Amniotic stem cell (primary cell): ENCODE results near the gene REG3A.

Experiments used
- DNase-seq: peaks from one replicate; lab custom pipeline; 2025; lab: John Stamatoyannopoulos, UW

Gene REG3A

DNA sequence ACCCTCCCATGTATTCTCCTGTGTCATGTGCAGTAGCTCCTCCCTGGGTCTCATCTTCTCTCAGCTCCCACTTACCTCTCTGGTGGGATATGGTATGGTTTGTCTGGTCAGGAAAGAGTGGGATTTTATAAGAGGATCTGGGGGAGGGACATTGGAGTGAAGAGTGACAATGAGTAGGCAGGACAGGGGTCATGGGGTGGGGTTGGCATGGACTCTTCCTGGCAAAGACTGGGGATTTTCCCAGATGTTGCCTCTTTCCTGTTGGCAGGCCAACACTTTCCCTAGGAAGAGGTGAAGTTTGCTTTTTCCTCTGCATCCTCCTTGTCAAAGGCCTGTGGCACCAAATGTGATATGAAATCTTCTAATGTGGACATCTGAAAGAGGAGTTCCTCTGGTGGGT lies at the start of gene REG3A:
Gene REG3A, minus strand, starts transcription at position 101 of the 400 bp plus-strand sequence. CDS start 348 bp downstream, outside the sequence.
- DNase-seq, result no peak

DNA sequence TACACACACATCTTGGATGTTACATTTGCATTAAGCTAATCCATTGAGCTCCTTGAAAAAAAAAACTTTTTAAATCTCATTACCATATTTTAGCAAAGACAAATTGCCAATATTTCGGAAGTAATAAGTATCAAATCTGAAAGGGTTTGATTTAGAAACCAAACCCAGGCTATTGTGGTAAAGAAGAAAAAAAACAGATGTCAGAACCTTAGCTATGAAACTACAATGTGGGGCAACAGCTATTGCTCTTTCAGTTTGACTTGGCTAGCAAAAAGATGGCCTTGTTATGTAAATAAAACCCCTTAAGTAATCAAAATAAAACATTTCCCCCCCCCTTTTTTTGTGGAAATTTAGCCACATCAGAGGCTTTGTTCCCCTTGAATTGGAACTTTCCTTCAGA lies 41.2 kb upstream of the REG3A start:
- DNase-seq, result no peak

DNA sequence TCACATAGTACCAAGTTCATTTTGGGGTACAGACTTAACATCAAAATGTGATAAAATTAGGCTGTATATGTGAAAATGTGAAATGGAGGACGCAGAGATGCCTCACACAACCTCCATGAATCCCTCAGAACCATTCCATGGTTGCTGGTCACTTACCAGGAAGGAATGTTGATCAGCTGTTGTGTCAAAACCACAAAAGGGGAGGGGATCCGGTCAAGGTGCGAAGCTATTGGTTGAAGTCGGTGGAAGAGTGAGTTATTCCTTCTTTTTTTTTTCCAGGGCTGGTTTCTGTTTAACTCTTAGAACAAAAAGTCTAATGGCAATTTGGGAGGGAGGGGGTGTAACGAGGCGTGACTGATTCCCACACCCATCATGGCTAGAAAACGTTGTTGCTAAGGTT lies 32.3 kb upstream of the REG3A start:
- DNase-seq, result no peak

DNA sequence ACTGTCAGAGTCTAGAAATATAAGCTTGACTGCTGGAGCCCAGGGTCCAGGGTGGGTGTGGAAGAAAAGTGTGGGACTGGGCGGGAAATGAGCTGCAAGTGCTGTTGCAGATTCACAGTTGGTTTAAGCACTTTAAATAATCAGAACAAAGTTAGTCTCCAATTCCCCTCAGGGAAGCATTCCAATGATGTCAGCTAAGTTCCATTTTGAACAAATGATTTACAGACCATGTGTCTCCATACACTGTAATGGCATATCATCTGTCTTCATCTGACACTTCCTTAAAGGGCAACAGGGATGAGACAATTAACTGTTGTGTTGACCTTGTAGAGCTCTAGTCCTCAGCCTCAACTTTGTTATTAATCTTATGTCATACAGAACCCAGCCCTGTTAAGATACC lies 31.5 kb upstream of the REG3A start:
- no peak for DNase-seq

DNA sequence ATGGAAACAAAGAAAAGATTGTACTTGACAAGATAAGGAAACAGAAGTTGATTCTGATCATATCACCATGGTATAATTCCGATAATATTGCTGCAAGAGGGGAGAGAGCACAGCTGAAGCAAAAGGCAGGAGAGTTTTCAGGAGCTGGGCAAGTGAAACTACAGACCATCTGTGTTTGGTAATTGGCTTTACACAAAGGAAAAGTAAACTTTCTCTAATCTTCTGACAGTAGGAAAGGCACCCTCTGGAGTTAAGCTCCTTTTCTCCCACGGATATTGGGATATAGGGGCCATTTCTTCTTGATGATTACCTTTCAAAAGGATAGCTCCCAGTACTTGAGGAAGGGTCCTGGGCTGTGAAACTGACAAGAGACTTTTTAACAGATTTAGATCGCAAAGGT lies 29.9 kb upstream of the REG3A start:
- no peak for DNase-seq

DNA sequence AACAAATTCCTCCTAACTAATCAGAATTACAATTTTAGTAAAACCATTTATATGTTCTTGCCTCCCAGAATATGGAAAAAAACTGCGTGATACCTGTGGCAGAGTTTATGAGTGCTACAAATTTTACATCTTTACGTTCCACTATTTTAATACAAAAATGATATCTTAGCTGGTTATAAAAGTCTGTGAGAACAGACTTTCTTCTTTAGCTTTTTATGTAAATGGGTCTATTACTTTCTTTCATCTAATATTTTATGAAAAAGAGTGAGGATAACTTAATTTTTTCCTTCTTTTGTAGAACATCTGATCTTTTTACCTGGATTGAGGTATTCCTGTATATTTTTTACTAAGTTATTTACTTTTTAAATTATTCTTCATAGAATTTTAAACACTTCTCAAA lies 22.1 kb upstream of the REG3A start:
- no peak for DNase-seq

DNA sequence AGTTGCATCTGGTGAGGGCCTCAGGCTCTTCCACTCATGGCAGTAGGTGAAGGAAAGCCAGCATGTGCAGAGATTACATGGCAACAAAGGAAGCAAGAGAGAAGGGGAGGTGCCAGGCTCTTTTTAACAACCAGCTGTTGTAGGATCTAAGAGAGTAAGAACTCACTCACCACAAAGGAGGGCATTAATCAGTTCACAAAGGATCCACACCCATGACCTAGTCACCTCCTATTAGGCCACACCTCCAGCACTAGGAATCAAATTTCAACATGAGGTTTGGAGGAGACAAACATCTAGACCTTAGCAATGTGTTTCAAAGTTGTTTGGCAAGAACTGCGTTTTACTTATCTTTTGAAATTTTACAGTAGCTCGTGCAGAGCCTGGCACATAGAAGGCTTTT lies 20.5 kb upstream of the REG3A start:
- DNase-seq, result no peak

DNA sequence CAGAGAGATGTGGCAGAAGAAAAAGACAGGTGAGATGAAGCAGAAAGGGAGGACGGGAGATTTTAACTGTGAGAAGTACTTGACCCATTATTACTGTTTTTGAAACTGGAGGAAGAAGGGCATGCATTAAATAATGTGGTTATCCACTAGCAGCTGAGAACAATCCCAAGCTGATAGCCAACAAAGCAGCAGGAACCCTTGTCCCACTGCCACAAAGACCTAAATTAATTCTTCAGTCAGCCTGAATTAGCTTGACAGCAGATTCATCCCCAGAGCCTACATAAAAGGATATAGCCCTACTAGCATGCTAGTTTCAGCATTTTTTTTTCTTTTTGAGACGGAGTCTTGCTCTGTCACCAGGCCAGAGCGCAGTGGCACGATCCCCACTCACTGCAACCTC lies 19.5 kb upstream of the REG3A start:
- no peak for DNase-seq

DNA sequence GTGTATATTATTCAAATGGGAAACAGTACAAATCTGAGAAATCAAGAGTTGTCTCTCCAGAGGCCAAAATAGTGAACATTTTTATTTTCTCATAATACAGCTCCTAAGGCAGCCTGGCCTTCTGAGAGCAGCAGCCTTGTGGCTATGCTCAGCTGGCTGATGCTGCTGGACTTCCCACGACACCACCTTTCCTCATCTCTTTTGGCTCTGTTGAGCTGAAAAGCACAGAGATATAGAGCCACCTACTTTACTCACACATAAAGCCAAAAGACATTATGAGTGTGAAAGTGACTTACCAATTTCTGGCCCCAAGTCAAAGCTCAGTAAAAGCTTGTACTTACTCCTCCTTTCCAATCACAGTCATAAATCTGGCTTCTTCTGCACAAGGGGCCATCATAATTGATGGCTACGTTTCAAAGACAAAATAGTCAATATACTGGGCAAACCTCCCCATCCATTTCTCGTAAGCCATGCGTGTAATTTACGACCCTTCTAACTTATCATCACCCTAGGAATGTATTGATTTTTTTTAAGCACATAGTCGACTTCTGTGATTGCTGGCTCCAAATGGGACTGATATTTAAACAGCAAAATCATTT lies 18.6 kb upstream of the REG3A start:
- no peak for DNase-seq

DNA sequence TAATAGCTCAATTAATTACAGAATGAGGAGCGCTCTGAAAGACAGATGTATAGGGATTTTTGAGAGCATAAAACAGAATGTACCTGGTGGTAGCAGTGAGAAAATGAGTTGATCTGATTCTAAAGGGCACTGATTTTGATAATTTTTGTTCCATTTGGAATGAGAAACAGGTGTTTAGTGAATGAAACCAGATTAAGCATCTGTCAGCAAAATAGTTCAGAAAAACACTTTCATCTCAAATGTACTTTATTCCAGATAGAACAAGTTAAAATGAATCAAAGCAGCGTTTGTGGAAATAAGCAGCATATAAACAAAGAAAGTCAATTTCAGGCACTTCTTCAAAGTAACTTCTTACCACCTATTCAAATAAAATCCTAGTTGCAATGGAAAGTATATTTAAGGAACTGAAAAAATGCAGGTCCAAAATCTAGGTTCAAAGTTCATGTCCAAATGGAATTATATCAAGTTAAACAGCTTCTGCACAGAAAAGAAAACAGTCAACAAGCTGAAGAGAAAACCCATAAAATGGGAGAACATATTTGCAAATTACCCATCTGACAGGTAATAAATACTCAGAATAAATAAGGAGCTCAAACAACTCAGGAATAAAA lies 11.9 kb upstream of the REG3A start:
- no peak for DNase-seq

DNA sequence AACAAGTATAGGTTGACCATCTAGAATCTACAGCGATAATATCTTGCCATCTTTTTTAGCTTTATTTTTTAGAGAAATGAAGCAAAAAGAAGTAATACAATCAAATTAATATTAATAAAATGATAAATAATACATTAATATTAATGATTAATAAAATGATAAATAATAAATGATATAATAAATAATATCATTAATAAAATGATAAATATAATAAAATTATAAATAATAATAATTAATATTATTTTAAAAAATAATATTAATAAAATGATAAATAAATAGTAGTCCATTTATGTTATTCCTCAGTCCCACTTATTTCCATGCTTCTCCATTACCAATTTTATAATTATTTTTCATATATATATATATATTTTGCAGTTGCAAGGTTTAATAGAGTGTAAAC lies 3.2 kb upstream of the REG3A start:
- DNase-seq, result no peak

DNA sequence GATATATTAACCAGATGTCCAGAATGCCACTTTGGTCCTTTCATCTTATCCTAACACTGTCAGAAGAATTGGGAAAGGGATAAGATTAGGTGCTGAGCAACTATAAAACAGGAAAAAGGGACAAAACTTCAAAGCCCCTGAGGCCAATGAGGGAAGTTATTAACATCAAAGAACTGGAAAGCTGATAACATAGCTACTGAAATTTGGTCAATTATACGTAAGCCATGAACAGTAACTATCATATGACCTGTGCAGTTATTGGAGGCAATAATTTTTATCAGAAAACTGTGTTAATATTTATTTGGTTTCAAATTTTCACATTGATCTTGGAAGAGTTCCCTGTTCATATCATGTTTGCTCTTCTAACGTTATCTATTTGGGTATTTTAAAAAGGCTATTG lies 2.6 kb upstream of the REG3A start:
- no peak for DNase-seq

DNA sequence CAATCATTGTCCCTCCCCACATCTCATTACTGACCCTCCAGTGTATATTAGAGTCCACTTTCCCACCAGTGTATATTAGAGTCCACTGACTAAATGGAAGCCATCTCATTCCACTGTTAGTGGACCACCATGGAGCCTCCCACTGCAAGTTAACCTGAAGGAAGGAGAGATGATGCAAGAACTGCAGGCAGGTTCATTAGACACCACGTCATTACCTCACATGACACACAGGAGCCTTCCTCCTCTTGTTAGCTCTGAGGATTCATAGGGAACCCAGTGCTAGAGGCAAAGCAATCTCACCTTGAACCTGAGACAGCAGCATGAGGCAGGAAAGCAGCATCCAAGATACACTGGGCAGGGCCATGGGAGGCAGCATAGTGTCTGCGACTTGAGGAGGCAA lies 523 bp downstream of the REG3A start:
- no peak for DNase-seq

DNA sequence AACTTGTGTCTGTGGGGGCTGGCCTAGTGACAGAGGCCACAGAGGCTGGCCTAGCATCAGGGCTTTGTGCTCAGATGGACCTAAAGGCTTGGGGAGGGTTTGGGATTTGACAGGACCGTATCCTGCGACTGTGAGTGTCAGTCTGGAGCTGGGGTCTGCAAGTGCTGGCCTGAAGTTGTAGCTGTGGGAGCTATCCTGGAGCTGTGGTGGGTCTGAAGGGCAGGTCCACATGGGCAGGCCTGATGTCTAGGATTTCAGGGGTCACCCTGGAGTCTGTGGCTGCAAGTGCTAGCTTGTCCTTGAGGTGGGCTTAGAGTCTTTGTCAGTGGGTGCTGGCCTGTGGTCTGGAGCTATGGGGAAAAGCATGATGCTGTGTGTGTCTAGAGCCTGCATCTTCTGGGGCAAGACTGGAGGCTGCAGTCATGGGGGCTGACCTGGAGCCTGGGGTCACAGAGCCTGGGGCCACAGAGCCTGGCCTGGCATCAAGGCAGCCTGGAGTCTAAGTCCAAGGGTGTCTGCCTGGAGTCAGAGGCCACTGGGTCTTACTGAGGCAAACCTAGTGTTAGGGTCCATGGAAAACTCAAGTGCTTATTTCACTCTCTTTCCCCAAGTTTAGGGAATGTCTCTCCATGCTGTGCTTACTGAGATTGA lies 3.6 kb downstream of the REG3A start:
- no peak for DNase-seq

DNA sequence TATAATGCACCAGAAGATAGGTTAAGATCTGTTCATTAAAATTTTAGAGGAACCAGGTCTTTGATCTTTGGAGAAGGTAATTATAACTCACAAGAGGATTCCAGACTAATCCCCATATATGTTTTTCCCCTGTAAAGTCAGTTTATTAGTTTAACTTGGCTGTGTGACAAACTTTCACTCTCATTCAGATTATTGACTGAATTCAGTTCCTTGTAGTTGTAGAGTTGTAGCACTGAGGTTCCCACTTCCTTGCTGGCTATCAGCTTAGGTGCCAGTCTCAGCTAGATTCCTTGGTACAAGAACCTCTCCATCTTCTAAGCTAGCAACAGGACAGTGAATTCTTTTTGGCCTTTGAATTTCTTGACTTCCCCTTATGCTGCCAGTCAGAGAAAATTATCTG lies 20.1 kb downstream of the REG3A start:
- DNase-seq, result no peak

DNA sequence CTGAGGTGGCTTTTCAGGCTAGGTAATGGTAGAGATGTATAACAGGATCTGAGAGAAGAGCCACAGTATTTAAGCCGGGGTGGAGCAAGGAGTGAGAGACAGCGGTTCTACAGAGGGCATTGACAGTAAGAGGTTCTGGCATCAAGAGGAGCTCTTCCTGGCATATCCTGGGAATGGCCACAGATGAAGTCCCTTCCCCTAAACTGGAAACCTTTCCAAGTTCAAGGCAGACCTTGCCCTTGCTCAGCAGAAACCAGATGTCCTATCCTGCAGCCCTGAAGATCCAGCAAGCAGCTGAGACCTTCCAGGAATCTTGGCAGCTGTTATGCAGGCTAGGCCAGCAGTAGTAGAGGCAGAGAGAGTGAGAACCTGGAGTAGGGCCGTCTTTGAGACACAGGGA lies 21.2 kb downstream of the REG3A start:
- DNase-seq, result no peak

DNA sequence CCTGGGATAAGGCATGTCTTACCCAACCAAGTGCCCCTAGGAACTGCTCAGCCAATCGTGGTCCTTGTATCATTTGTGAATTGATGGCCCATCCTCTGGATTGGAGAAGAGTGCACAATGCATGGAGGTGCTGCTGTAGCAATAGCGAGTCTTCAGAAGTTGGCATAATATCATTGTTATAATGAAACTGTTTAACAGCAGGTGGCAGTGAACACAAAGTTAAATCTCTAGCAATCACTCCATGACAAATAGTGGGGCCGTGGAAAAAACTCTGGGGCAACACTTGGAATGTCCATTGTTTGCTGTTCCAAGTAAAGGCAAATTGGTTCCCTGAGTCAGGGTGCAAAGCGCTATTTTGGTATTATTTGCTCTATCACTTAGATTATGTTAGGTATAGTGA lies 27.9 kb downstream of the REG3A start:
- no peak for DNase-seq

DNA sequence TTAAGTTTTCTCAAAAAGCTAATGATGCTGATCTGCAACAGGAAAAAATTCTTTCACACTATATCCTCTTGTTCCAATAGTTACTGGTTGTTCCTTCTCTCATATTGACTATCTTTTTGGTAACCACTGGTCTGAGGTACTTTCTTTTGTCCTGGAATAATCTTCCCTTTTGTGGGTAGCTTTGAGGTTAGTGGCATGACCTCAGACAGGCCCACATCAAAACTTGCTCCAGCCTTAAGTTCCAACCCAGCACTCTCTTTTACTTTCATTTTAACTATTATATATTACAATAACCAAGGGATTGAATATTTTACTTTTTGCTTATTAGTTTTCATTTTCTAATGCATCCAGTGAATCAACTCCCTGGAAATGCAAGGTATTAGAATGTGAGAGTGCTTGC lies 29.7 kb downstream of the REG3A start:
- DNase-seq, result no peak

DNA sequence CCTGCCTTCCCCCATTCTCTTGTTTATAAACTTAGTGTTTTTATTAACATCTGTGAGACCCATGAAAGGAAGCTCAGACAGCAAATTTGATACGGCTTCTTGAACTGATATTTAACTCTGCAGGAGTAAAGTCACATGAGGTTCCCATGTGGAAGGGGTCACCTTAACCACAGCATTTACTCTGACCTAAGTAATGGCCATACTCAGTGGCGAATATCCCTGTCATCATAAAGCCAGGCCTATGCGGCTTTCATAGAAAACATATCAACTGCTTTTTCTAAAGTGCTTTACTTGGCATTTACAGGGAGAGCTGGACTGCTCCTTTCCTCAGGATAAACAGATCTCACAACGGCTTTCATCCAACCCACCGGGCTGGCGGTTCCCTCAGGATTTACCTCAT lies 30.3 kb downstream of the REG3A start:
- no peak for DNase-seq

DNA sequence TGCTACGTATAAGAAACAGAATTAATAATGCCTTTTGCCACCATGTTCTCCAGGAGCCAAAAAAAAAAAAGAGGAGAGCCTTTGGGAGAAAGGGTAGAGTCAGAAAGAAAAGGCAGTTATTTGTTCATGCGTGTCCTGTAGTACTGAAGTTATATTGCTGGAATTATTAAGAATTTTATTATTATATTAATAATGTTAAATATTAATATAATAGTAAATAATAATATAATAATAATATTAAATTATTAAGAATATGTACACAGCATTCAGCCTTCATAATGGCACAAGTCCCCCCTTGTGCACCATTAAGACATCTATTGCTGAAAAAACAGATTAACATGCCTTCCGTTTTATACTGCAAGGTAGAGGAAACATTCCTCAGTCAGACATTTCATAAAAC lies 31.1 kb downstream of the REG3A start:
- DNase-seq, result no peak

DNA sequence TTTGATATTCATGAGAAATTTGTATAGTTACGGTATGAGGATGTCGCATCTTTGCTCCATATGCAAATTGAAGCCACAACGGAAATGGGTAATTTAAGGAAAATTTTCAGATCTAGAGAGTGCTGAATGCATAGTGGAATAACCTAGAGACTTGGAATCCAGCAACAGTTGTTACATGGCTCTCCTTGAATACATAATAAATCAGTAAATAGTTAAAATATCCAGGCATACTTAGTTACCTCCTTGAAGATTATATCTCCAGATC lies 33.9 kb downstream of the REG3A start:
- no peak for DNase-seq

DNA sequence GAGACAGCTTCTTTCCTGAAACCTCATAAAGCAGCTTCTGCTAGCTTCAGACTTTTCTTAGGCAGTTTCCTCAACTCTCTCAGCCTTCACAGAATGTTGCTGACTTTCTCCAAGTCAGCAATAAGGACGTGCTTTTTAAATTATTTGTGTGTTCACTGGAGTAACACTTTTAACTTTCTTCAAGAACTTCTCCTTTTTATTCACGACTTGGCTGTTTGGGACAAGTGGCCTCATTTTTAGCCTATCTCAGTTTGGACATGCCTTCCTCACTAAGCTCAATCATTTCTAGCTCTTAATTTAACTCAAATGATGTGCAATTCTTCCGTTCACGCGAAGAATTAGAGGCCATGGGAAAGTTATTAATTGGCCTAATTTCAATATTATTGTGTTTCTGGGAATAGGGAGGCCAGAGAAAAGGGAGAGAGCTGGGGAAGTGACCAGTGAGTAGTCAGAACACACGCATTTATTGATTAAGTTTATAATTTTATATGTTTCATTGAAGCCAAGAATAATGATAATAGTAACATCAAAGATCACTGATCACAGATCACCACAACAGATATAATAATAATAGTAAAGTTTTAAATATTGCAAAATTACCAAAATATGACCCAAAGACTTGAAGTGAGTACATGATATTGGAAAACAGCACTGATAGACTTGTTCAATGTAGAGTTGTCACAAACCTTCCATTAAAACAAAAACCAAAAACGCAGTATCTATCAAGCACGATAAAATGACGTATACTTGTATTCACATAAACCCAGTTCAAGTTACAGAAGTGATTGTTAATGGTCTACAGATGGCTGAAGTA lies 34.4 kb downstream of the REG3A start:
- DNase-seq, result no peak

DNA sequence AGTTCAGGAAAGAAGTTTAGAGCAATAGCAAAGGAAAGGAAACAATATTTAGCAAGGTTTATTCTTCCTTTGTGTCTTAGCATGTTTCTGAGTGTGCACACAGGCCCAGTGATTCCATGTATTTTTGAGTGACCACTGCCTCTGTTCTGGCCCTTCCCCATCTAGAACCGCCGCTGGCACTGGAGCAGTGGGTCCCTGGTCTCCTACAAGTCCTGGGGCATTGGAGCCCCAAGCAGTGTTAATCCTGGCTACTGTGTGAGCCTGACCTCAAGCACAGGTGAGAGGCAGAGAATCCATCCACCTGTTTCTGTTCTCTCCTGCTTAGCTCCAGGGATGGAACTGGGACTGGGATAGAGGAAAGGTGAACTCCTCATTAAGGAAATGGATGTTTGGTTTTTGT lies 36.9 kb downstream of the REG3A start:
- DNase-seq, result no peak
